ENCODE data around the gene RBMS3.

Gene RBMS3

DNA sequence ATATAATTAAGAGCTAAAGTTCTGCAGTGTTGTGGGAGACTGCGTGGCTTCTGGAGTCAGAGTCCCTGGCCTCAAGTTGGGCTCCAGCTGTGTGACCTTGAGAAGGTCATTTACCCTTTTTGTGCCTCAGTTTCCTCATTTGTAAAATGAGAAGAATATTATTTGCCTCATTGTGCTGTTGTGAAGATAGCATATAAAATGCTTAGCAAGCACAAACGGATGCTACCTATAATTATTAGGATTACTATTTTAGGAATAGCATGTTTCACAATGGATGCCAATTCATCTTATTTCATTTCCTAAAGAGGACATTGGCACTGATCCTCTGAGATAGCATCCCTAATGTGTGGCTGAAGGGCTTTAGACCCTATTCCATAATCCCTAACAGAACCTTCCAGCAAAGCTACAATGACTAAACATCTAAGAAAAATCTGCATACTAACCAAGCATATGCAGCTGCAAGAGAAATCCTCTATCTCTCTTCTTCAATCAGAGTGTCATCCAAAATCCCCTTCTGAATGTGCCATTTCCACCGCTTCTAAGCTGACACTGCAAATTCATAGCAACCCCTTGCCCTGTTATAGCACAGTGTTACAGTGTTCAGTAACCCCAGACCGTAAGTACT, 148.3 kb downstream of the RBMS3 start:
- no peak for TF ChIP-seq CTCF (IDR thresholded peaks at IDR 0.05)

- TF ChIP-seq CTCF (IDR thresholded peaks at IDR 0.05), result no peak
Observed at GRCh38 chr3:29430558-29430971, 149.7 kb downstream of the RBMS3 start.

GRCh38 chr3:29436612-29437323, 155.9 kb downstream of the RBMS3 start:
- no peak for TF ChIP-seq CTCF (IDR thresholded peaks at IDR 0.05)

GRCh38 chr3:29438580-29438979, 157.7 kb downstream of the RBMS3 start:
- TF ChIP-seq CTCF (IDR thresholded peaks at IDR 0.05), result no peak

DNA sequence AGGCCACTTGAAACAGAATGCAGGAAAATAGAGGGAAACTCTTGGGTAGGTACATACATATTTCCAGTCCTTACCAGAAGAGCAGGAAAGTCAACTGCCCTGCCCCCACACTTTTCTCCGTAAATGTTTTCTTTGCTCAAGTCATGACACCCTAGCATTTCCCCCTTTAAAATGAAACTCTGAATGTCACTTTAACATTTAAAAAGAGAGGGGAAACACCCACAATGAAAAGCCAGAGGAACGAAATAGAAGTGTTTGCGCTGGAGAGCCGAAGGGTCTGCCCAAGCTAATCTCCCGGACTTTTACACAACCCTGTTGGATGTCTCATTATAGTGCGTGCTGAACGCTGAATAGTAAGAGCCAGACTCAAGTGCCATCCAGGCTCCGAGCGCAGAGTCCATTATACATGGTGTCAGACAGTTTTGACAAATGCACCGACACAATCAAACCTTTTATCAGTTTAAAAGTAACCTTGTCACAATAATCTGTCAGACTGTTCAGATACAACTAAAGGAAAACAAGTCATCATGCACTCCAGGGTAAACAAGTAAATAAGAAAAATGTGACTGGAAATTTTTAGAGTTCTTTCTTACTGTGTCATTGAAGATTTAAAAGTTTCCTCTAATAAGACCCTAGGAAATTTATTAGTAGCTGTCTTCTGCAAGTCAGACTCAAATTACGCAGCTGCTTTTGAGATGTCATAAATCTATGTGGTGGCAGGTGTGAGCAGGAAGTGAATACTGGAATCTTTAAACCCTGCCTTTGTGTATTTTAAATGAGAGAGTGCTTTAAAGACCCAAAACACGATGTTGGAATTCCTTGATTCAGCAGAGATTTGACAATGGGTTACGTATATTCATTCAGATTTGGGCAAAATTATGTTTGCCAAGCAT, 159.8 kb downstream of the RBMS3 start:
- TF ChIP-seq CTCF (IDR thresholded peaks at IDR 0.05), result no peak

- TF ChIP-seq CTCF (IDR thresholded peaks at IDR 0.05), result no peak
Observed at GRCh38 chr3:29441422-29441821, 160.6 kb downstream of the RBMS3 start.

DNA sequence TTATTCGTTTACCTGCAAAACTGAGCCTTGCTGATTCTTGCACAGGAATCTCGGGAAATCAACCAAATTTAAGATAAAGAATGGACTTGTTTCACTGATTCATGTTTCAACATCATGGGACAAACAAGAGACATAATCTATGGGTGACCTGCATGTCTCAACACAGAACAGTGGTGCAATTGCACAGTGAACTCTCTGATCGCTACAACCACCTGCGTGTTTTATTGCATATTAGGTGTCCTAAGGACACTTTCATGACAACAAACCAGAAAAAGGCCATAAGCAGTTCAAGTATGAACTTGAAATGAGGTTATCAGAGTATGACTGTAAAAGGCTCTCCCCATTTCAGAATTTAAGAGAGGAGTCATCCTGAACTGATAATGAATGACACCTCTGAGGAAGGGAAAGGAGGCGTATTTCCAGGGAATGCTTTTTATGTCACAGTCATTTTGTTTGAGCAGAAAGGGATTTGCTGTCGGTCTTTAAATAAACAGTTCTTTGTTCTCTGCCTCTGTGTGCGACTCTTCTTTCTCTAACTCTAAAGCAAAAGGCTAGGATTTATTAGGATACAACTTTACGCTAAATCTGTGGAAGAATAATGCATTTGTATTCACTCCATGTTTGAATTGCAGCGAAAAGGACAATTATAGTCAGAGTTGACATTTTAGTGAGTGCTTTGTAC, 167.2 kb downstream of the RBMS3 start:
- no peak for TF ChIP-seq CTCF (IDR thresholded peaks at IDR 0.05)

All from LNCAP (cell line).